Activated CD4-positive, alpha-beta T cell treated with anti-CD3 and anti-CD28 coated beads, Interleukin-2, amount 10 ng/mL, durations not matched to agents 24 days and 14 days (primary cell): ENCODE measurements around the gene SNCG. TPM values are rescaled to one million over a fixed set of nuclear protein-coding genes. Genes with fewer than 3 reads are reported as not detected.
"Not testable (repeated sequence)": the region's sequence is repeated elsewhere in the genome, so short reads cannot be mapped to it uniquely, and the experiment has no call there.

Experiments
- DNase-seq: peaks from one replicate; pipeline ENCODE4 v3.0.0; 2022
- H3K27ac Mint-ChIP-seq: one replicate; pipeline ENCODE4 v1.8.0; 2022; ENCODE audit warnings: mild to moderate bottlenecking, mixed read lengths
- H3K27me3 Mint-ChIP-seq: one replicate; pipeline ENCODE4 v1.8.0; 2022; ENCODE audit warnings: mixed read lengths
- H3K36me3 Mint-ChIP-seq: one replicate; pipeline ENCODE4 v1.8.0; 2022; ENCODE audit warnings: low read depth, mild to moderate bottlenecking, mixed read lengths
- H3K4me1 Mint-ChIP-seq: one replicate; pipeline ENCODE4 v1.8.0; 2021; ENCODE audit warnings: mixed read lengths
- H3K4me3 Mint-ChIP-seq: one replicate; pipeline ENCODE4 v1.8.0; 2022; ENCODE audit warnings: mild to moderate bottlenecking, moderate library complexity, mixed read lengths
- H3K9me3 Mint-ChIP-seq: one replicate; pipeline ENCODE4 v1.8.0; 2021; ENCODE audit warnings: mixed read lengths
- intact Hi-C: fragments of 100-400 bp; cut with micrococcal nuclease; formaldehyde crosslinking; loops from one replicate; pipeline ENCODE4 v1.15.1; 2023
- total RNA-seq: library from RNA; stranded (reverse); gene quantifications from 2 replicates; pipeline ENCODE4 v1.2.3, GENCODE V29; 2022

Gene SNCG
- total RNA-seq, 1 donor from 2014 or later, result 0.44 TPM

DNA sequence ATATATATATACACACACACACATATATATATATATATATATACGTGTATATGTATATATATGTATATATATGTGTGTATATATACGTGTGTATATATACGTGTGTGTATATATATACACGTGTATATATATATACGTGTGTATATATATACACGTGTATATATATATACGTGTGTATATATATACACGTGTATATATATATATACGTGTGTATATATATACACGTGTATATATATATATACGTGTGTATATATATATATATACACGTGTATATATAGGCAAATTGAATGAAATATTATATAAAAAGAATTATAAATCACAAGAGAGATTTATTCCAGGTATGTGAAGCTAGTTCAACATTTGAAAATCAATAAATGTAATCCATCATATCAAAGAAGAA lies 33.0 kb downstream of the SNCG start:
- DNase-seq, H3K27ac Mint-ChIP-seq, H3K36me3 Mint-ChIP-seq, H3K9me3 Mint-ChIP-seq, H3K4me3 Mint-ChIP-seq, H3K4me1 Mint-ChIP-seq, intact Hi-C loops: not testable (repeated sequence)
- H3K27me3 Mint-ChIP-seq, result peaks cover 32% of the 10 kb centered on the region

DNA sequence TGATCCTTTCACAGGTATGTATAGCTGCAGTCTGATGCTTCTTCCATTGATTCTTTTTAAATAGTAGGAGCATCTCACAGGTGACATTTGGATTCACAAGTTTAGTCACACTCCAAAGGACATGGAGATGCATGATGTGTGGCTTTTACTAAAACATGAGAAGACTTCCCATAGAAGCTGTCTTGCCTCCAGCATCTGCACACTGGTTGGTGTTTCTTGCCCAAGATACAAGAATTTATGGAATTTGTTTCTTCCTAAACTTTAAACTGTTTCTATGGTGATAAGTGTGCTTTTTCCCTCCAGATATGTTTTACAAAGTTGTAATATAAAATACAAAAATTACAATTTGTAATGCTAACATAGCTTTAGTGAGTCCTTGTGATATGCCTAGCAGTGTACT lies 34.1 kb downstream of the SNCG start:
- DNase-seq, result no peak
- Mint-ChIP-seq H3K4me1 (no peaks in the 10 kb centered on the region), H3K9me3 (no peaks in the 10 kb centered on the region), H3K27ac (no peak overlapping the region), H3K36me3 (no peaks in the 10 kb centered on the region), H3K4me3 (no peak overlapping the region), H3K27me3 (peaks cover 29% of the 10 kb centered on the region)
- intact Hi-C loops, result no loop called here

- intact Hi-C loops, result no loop called here
- DNase-seq, result no peak
- no peaks in the 10 kb centered on the region for H3K9me3 Mint-ChIP-seq
Measured at GRCh38 chr10:86992929-86993328, 34.5 kb downstream of the SNCG start.

GRCh38 chr10:86999802-87000403 lies 41.5 kb downstream of the SNCG start:
- H3K27ac Mint-ChIP-seq, H3K36me3 Mint-ChIP-seq, H3K27me3 Mint-ChIP-seq, H3K9me3 Mint-ChIP-seq, H3K4me3 Mint-ChIP-seq, DNase-seq, H3K4me1 Mint-ChIP-seq, intact Hi-C loops: not testable (repeated sequence)

More at GRCh38 chr10:86992929-86993328, 34.5 kb downstream of the SNCG start:
- H3K27me3 Mint-ChIP-seq, result peaks cover 28% of the 10 kb centered on the region
- H3K27ac Mint-ChIP-seq, result no peak overlapping the region
- no peaks in the 10 kb centered on the region for H3K4me1 Mint-ChIP-seq
- H3K36me3 Mint-ChIP-seq, result no peaks in the 10 kb centered on the region
- no peak overlapping the region for H3K4me3 Mint-ChIP-seq

DNA sequence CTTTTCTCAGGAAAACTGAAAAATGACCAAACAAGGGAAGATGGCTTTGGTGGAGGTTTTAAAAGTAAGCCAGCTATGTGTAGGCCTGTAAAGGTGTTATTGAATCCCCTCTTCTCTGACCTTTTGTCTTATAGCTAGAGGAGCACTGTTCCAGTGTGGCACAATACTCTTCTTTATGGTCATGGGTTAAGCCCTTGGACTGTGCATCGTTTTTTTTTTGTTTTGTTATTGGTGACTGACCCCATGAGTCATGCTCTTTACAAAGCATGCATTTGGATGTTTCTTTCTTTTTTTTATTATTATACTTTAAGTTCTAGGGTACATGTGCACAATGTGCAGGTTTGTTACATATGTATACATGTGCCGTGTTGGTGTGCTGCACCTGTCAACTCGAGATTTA lies 42.1 kb downstream of the SNCG start:
- H3K4me1 Mint-ChIP-seq, result no peaks in the 10 kb centered on the region
- no peaks in the 10 kb centered on the region for H3K9me3 Mint-ChIP-seq
- no peaks in the 10 kb centered on the region for H3K36me3 Mint-ChIP-seq
- H3K4me3 Mint-ChIP-seq, result no peak overlapping the region
- intact Hi-C loops, result no loop called here
- peaks cover 5% of the 10 kb centered on the region for H3K27me3 Mint-ChIP-seq
- no peak overlapping the region for H3K27ac Mint-ChIP-seq
- no peak for DNase-seq

GRCh38 chr10:87007124-87007523 lies 48.7 kb downstream of the SNCG start:
- intact Hi-C loops, DNase-seq, H3K4me3 Mint-ChIP-seq, H3K36me3 Mint-ChIP-seq, H3K4me1 Mint-ChIP-seq, H3K27me3 Mint-ChIP-seq, H3K9me3 Mint-ChIP-seq, H3K27ac Mint-ChIP-seq: not testable (repeated sequence)

DNA sequence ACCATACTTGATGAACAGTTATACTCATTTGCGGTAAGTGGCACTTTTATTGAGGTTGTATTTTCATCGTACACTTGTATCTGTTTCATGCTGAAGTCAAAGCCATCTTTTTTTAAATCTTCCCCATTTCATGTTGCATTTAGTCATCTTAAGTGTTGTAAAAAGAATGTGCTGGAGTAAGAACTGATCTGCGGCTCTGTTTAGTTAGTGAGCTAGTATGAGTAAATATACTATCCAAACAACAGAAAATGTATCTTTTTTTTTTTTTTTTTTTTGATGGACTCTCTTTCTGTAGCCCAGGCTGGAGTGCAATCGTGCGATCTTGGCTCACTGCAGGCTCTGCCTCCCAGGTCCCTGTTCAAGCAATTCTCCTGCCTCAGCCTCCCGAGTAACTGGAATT lies 49.3 kb downstream of the SNCG start:
- H3K4me1 Mint-ChIP-seq, H3K27ac Mint-ChIP-seq, intact Hi-C loops, H3K9me3 Mint-ChIP-seq, H3K4me3 Mint-ChIP-seq, H3K27me3 Mint-ChIP-seq, DNase-seq, H3K36me3 Mint-ChIP-seq: not testable (repeated sequence)

GRCh38 chr10:87008303-87008702 lies 49.9 kb downstream of the SNCG start:
- H3K27ac Mint-ChIP-seq, H3K4me3 Mint-ChIP-seq, H3K36me3 Mint-ChIP-seq, H3K4me1 Mint-ChIP-seq, DNase-seq, intact Hi-C loops, H3K9me3 Mint-ChIP-seq, H3K27me3 Mint-ChIP-seq: not testable (repeated sequence)

DNA sequence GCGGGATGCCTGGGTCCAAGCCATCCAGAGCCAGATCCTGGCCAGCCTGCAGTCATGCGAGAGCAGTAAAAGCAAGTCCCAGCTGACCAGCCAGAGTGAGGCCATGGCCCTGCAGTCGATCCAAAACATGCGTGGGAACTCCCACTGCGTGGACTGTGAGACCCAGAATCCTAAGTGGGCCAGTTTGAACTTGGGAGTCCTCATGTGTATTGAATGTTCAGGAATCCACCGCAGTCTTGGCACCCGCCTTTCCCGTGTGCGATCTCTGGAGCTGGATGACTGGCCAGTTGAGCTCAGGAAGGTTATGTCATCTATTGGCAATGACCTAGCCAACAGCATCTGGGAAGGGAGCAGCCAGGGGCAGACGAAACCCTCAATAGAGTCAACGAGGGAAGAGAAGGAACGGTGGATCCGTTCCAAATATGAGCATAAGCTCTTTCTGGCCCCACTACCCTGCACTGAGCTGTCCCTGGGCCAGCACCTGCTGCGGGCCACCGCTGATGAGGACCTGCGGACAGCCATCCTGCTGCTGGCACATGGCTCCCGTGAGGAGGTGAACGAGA lies 50.8 kb downstream of the SNCG start:
- H3K27me3 Mint-ChIP-seq, H3K9me3 Mint-ChIP-seq, intact Hi-C loops, H3K27ac Mint-ChIP-seq, DNase-seq, H3K4me3 Mint-ChIP-seq, H3K36me3 Mint-ChIP-seq, H3K4me1 Mint-ChIP-seq: not testable (repeated sequence)

Other genes starting within 250 kb of the SNCG start
- 10.5 and 10.9 TPM in 2 replicates for gene BMPR1A, start 202.0 kb upstream of the SNCG start, total RNA-seq
- gene MMRN2, start 984 bp upstream of the SNCG start, total RNA-seq, result not detected in 2 replicates
- gene ADIRF, start 9.9 kb downstream of the SNCG start, total RNA-seq, result not detected in 2 replicates
- gene FAM25A, start 61.7 kb downstream of the SNCG start, total RNA-seq, result not detected in 2 replicates
- 112 and 114 TPM in 2 replicates for gene GLUD1, start 136.2 kb downstream of the SNCG start, total RNA-seq
- 38.9 and 42.2 TPM in 2 replicates for gene SHLD2, start 136.6 kb downstream of the SNCG start, total RNA-seq